Epithelial cell of esophagus (primary cell): ENCODE data around the gene NFRKB.
"Not testable (repeated sequence)": the region's sequence is repeated elsewhere in the genome, so short reads cannot be mapped to it uniquely, and the experiment has no call there.

Experiments used
- DNase-seq: peaks from one replicate; pipeline ENCODE4 v3.0.0; 2010; ENCODE audit warnings: low read depth
- H3K4me3 ChIP-seq: 2 replicates; pipeline ENCODE4 v1.5.1; 2011; ENCODE audit warnings: mild to moderate bottlenecking, low read length, control low read depth
- CTCF ChIP-seq: IDR thresholded peaks from 2 replicates; pipeline ENCODE4 v1.5.1; 2011; ENCODE audit warnings: low read depth, mild to moderate bottlenecking, low read length, control low read depth, inconsistent platforms; ENCODE audit not compliant: insufficient read depth; ENCODE audit errors: missing control alignments

The NFRKB gene

GRCh38 chr11:129880311-129880710 is 15.1 kb downstream of the NFRKB start:
- no peak for TF ChIP-seq CTCF
- DNase-seq = no peak
- H3K4me3 ChIP-seq = no peak overlapping the region

GRCh38 chr11:129871914-129872313 is 23.5 kb downstream of the NFRKB start:
- no peak overlapping the region for H3K4me3 ChIP-seq
- TF ChIP-seq CTCF = no peak

GRCh38 chr11:129868626-129869025 is 26.8 kb downstream of the NFRKB start:
- not testable (repeated sequence) for H3K4me3 ChIP-seq, DNase-seq

More at GRCh38 chr11:129871914-129872313, 23.5 kb downstream of the NFRKB start:
- DNase-seq = no peak

- no peak for DNase-seq
- no peak for TF ChIP-seq CTCF
- no peak overlapping the region for H3K4me3 ChIP-seq
These were observed 29.1 kb downstream of the NFRKB start for GRCh38 chr11:129866311-129866710.

GRCh38 chr11:129865701-129866100 is 29.7 kb downstream of the NFRKB start:
- no peak for DNase-seq
- H3K4me3 ChIP-seq = no peak overlapping the region
- no peak for TF ChIP-seq CTCF

- DNase-seq = no peak
- no peak for TF ChIP-seq CTCF
- no peak overlapping the region for H3K4me3 ChIP-seq
These were observed 30.6 kb downstream of the NFRKB start for GRCh38 chr11:129864811-129865210.

- peak; percentile 98 for DNase-seq
- peak overlapping the region; percentile 17 for H3K4me3 ChIP-seq
These were observed 33.5 kb downstream of the NFRKB start for GRCh38 chr11:129861702-129862522.

More at GRCh38 chr11:129861702-129862522, 33.5 kb downstream of the NFRKB start:
- TF ChIP-seq CTCF = no peak
